KMS-11 (cell line): ENCODE measurements around the gene KLHL3.

ENCODE experiments used
- H2AFZ ChIP-seq: fragments of 200-600 bp; sonication (generic); 2 replicates; pipeline ENCODE4 v1.6.1; 2016; ENCODE audit warnings: antibody characterized with exemption, mixed run types, low read depth
- H3K27ac ChIP-seq: fragments of 200-600 bp; sonication (generic); 2 replicates; pipeline ENCODE4 v1.6.1; 2016; ENCODE audit warnings: mild to moderate bottlenecking, mixed run types
- H3K27me3 ChIP-seq: fragments of 200-600 bp; sonication (generic); 2 replicates; pipeline ENCODE4 v1.6.1; 2017; ENCODE audit warnings: mild to moderate bottlenecking, low read depth, mixed run types, moderate library complexity; ENCODE audit not compliant: insufficient read depth
- H3K36me3 ChIP-seq: fragments of 200-600 bp; sonication (generic); 2 replicates; pipeline ENCODE4 v1.6.1; 2017; ENCODE audit warnings: mild to moderate bottlenecking, mixed run types; ENCODE audit not compliant: insufficient read depth
- H3K4me1 ChIP-seq: fragments of 200-600 bp; sonication (generic); 2 replicates; pipeline ENCODE4 v1.6.1; 2016; ENCODE audit warnings: mild to moderate bottlenecking, low read depth, mixed run types; ENCODE audit not compliant: poor library complexity, severe bottlenecking
- H3K4me2 ChIP-seq: fragments of 200-600 bp; sonication (generic); 2 replicates; pipeline ENCODE4 v1.7.0; 2016; ENCODE audit warnings: mild to moderate bottlenecking, mixed run types
- H3K4me3 ChIP-seq: fragments of 200-600 bp; sonication (generic); IDR thresholded peaks from 2 replicates; pipeline ENCODE4 v1.6.1; 2017; ENCODE audit warnings: low read depth, low read length, mixed read lengths; ENCODE audit not compliant: insufficient read depth
- H3K79me2 ChIP-seq: fragments of 200-600 bp; sonication (generic); 2 replicates; pipeline ENCODE4 v1.6.1; 2016; ENCODE audit warnings: low read depth, mixed run types; ENCODE audit not compliant: insufficient read depth
- H3K9ac ChIP-seq: fragments of 200-600 bp; sonication (generic); 2 replicates; pipeline ENCODE4 v1.6.1; 2016; ENCODE audit warnings: mild to moderate bottlenecking, mixed run types
- H4K20me1 ChIP-seq: fragments of 200-600 bp; sonication (generic); 2 replicates; pipeline ENCODE4 v1.6.1; 2016; ENCODE audit warnings: mild to moderate bottlenecking, mixed run types; ENCODE audit not compliant: insufficient read depth
- CTCF ChIP-seq: fragments of 200-600 bp; sonication (generic); conservative IDR thresholded peaks from 2 replicates; pipeline ENCODE4 v1.6.1; 2017; ENCODE audit warnings: low read depth, mild to moderate bottlenecking, antibody characterized with exemption, low read length, moderate library complexity, mixed read lengths

Gene KLHL3

GRCh38 chr5:137712139-137712667 is 23.7 kb downstream of the KLHL3 start:
- no peak overlapping the region for H3K9ac ChIP-seq
- no peak overlapping the region for H2AFZ ChIP-seq
- no peak for TF ChIP-seq CTCF
- H3K36me3 ChIP-seq = no peaks in the 10 kb centered on the region
- no peak overlapping the region for H3K4me2 ChIP-seq
- no peak overlapping the region for H3K4me3 ChIP-seq
- H3K4me1 ChIP-seq = peaks cover 14% of the 10 kb centered on the region
- H3K27ac ChIP-seq = no peak overlapping the region
- H3K79me2 ChIP-seq = no peaks in the 10 kb centered on the region
- H4K20me1 ChIP-seq = no peaks in the 10 kb centered on the region
- H3K27me3 ChIP-seq = no peaks in the 10 kb centered on the region

GRCh38 chr5:137710086-137710485 is 25.8 kb downstream of the KLHL3 start:
- no peak overlapping the region for H3K4me2 ChIP-seq
- no peaks in the 10 kb centered on the region for H3K36me3 ChIP-seq
- H2AFZ ChIP-seq = no peak overlapping the region
- H3K9ac ChIP-seq = no peak overlapping the region
- H3K27ac ChIP-seq = no peak overlapping the region
- peaks cover 14% of the 10 kb centered on the region for H3K4me1 ChIP-seq
- H4K20me1 ChIP-seq = no peaks in the 10 kb centered on the region
- TF ChIP-seq CTCF = no peak
- H3K79me2 ChIP-seq = no peaks in the 10 kb centered on the region
- no peak overlapping the region for H3K4me3 ChIP-seq
- no peaks in the 10 kb centered on the region for H3K27me3 ChIP-seq

DNA sequence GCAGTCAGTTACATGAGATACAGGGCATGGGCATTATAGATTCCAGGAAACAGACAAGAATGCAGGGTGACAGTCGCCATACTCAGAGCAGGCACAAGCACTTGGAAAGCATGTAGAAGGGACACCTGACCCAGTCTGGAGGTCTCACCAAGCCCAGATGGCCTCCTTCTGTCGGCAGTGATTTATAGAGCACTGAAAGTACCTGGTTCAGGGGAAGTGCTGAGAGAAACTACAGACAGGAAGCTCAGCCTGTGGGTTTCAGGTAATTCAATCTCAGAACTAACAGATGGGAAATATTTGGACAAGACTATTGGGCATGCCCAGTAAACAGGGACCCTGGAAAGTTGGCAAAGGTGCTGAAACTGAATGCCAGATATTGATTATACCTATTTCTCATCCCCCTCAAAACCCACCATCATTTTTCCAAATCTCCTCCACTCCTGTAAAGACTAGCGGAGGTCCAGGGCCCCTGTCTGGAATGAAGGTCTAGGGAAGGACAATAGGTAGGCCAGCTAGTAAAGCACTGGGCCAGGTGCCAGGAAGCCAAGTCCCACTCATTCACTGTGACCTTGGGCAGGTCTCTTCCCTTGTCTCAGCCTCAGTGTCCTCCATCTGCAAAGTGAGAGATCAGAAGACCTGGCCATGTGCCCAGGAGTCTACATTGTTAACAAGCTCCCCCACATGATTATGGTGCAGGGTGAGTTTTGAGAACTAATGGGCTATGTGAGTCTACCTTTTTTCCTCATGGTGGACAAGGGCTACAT is 26.9 kb downstream of the KLHL3 start:
- H2AFZ ChIP-seq = no peak overlapping the region; the same call in 1 of the 2 replicates
- H3K79me2 ChIP-seq = no peaks in the 10 kb centered on the region
- no peak overlapping the region for H3K9ac ChIP-seq
- H4K20me1 ChIP-seq = no peaks in the 10 kb centered on the region
- H3K4me3 ChIP-seq = no peak overlapping the region
- peaks cover 14% of the 10 kb centered on the region for H3K4me1 ChIP-seq
- TF ChIP-seq CTCF = no peak
- H3K4me2 ChIP-seq = no peak overlapping the region
- no peaks in the 10 kb centered on the region for H3K36me3 ChIP-seq
- no peaks in the 10 kb centered on the region for H3K27me3 ChIP-seq
- H3K27ac ChIP-seq = no peak overlapping the region

DNA sequence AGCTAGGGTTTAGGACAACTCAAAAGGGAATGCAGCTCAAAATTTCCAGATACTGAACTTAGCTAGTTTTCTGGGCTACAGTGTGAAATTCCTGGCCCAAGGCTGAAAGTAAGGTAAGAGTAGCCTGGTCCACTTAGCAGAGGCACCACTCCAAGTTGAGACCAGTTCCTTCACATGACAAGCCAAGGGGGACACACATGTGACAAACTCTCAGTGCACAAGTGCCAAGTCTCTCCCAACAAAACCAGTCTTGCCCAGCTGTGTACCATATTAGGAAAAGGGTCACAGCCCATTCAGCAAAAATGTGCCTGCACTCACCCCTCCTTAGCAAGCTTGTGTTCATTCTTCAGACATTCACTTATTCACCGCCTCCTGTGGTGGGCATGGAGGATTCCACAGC is 27.8 kb downstream of the KLHL3 start:
- Histone ChIP-seq H3K27ac (no peak overlapping the region), H3K4me3 (no peak overlapping the region), H3K79me2 (no peaks in the 10 kb centered on the region), H3K4me2 (no peak overlapping the region), H3K9ac (no peak overlapping the region), H3K27me3 (no peaks in the 10 kb centered on the region), H2AFZ (no peak overlapping the region), H3K4me1 (peaks cover 14% of the 10 kb centered on the region), H3K36me3 (no peaks in the 10 kb centered on the region), H4K20me1 (no peaks in the 10 kb centered on the region)
- TF ChIP-seq CTCF = no peak
